Gastroesophageal sphincter (tissue), 4 donors: ENCODE data around the gene SSTR3. TPM values are rescaled to one million over a fixed set of nuclear protein-coding genes. Genes with fewer than 3 reads are reported as not detected.

Experiments
- ATAC-seq: fragments of 150-250 bp; one replicate; pipeline ENCODE4 v1.9.1; 2016; ENCODE audit warnings: mild to moderate bottlenecking, moderate library complexity
- H3K27ac ChIP-seq, 4 donors: fragments of 200-600 bp; sonication (generic) in 3 of 4; 1 replicate in 3 of 4; 2 replicates in 1 of 4; pipeline ENCODE4 v1.5.1; 2016 to 2019
- H3K27me3 ChIP-seq: fragments of 200-600 bp; sonication (generic); one replicate; pipeline ENCODE4 v1.5.1; 2019
- H3K36me3 ChIP-seq, 2 donors: fragments of 200-600 bp; sonication (generic); one replicate each; pipeline ENCODE4 v1.5.1; 2019; ENCODE audit warnings: control low read depth in 1 of 2
- H3K4me1 ChIP-seq, 3 donors: fragments of 200-600 bp; sonication (generic); 1 replicate in 2 of 3; 2 replicates in 1 of 3; pipeline ENCODE4 v1.5.1; 2016 to 2019; ENCODE audit warnings: control low read depth in 2 of 3
- H3K4me3 ChIP-seq, 2 donors: fragments of 200-600 bp; sonication (generic); one replicate each; pipeline ENCODE4 v1.5.1; 2019; ENCODE audit warnings: mild to moderate bottlenecking in 1 of 2, moderate library complexity in 1 of 2
- H3K9me3 ChIP-seq, 3 donors: fragments of 200-600 bp; sonication (generic); one replicate each; pipeline ENCODE4 v1.5.1; 2017 to 2019; ENCODE audit warnings: control low read depth in 2 of 3
- EP300 ChIP-seq: sonication (generic); formaldehyde crosslinking; IDR thresholded peaks from one replicate; pipeline ENCODE4 v1.6.1; 2017; ENCODE audit warnings: antibody characterized with exemption, mild to moderate bottlenecking
- POLR2A ChIP-seq, 2 donors: fragments of 450-650 bp; IDR thresholded peaks; one replicate each; pipeline ENCODE4 v1.6.1; 2017; ENCODE audit warnings: antibody characterized with exemption in 2 of 2, mild to moderate bottlenecking in 2 of 2, moderate library complexity in 1 of 2
- POLR2AphosphoS5 ChIP-seq: sonication (generic); formaldehyde crosslinking; IDR thresholded peaks from one replicate; pipeline ENCODE4 v1.6.1; 2017; ENCODE audit warnings: antibody characterized with exemption
- WGBS, 2 donors: methylation state at CpG; one replicate each; pipeline ENCODE4 v1.1.5; 2018; ENCODE audit warnings: low coverage in 1 of 2; 5-methylcytosine and 5-hydroxymethylcytosine counted together
- total RNA-seq, 4 donors: library from RNA; depleted of rRNA; stranded (reverse); fragments of >200 nt; gene quantifications; one replicate each; pipeline ENCODE4 v1.1.0, GENCODE V29; 2016
- TF ChIP-seq, protein P1 (sequence below), 4 experiments: fragments of 200-600 bp in 2 of 4; fragments of 450-650 bp in 2 of 4; sonication (generic) in 1 of 4; IDR thresholded peaks; one replicate each; pipeline ENCODE4 v1.5.1; 2017 to 2019; ENCODE audit warnings: antibody characterized with exemption in 4 of 4, mild to moderate bottlenecking in 2 of 4, moderate library complexity in 2 of 4

The SSTR3 gene
- total RNA-seq, 4 donors from 2014 or later = not detected

DNA sequence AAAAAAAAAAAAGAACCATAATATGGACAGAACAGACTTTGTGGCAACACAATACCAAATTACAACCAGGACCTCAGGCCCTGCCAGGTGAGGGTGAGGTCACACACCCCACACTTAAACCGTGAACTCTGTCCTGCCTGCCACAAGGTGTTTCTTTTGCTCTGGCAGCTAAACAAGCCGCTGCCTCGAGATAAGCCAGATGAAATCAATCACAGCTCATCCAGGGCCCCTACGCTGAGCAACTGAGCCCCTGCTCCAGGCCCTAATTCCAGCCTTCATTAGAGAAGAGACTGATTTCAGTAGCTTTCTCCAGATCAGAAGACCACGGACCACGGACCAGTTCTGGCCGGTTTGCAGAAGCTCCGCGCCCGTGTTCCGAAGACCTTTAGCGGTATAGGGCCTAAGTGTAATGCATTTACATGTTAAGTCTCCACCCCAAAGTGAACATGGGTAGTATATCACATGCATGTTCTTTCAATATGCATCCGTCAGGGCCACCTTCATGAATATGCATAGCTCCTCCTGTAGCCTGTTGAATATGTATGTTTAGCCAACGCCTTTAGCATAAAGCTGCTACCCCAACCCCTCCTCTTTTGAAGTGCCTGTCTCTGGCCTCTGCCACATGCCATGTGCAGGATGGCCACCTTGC lies 46.6 kb upstream of the SSTR3 start:
- peaks cover 0 to 6% (median 0%) of the 10 kb centered on the region in 3 donors for H3K9me3 ChIP-seq
- peaks cover 93% of the 10 kb centered on the region for H3K27me3 ChIP-seq
- H3K36me3 ChIP-seq = no peaks in the 10 kb centered on the region
- H3K4me3 ChIP-seq = no peak overlapping the region
- no peak overlapping the region for H3K27ac ChIP-seq
- H3K4me1 ChIP-seq = no peaks in the 10 kb centered on the region
- no peak for TF ChIP-seq POLR2A (IDR thresholded peaks at IDR 0.05)
- TF ChIP-seq EP300 = no peak
- no peak for TF ChIP-seq POLR2AphosphoS5
- TF ChIP-seq, protein P1, sequence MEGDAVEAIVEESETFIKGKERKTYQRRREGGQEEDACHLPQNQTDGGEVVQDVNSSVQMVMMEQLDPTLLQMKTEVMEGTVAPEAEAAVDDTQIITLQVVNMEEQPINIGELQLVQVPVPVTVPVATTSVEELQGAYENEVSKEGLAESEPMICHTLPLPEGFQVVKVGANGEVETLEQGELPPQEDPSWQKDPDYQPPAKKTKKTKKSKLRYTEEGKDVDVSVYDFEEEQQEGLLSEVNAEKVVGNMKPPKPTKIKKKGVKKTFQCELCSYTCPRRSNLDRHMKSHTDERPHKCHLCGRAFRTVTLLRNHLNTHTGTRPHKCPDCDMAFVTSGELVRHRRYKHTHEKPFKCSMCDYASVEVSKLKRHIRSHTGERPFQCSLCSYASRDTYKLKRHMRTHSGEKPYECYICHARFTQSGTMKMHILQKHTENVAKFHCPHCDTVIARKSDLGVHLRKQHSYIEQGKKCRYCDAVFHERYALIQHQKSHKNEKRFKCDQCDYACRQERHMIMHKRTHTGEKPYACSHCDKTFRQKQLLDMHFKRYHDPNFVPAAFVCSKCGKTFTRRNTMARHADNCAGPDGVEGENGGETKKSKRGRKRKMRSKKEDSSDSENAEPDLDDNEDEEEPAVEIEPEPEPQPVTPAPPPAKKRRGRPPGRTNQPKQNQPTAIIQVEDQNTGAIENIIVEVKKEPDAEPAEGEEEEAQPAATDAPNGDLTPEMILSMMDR (IDR thresholded peaks at IDR 0.05) = no peak
- ATAC-seq = no peak
- 51 to 57% methylated on average over 7 to 8 of the region's 14 CpGs for WGBS, 2 donors

DNA sequence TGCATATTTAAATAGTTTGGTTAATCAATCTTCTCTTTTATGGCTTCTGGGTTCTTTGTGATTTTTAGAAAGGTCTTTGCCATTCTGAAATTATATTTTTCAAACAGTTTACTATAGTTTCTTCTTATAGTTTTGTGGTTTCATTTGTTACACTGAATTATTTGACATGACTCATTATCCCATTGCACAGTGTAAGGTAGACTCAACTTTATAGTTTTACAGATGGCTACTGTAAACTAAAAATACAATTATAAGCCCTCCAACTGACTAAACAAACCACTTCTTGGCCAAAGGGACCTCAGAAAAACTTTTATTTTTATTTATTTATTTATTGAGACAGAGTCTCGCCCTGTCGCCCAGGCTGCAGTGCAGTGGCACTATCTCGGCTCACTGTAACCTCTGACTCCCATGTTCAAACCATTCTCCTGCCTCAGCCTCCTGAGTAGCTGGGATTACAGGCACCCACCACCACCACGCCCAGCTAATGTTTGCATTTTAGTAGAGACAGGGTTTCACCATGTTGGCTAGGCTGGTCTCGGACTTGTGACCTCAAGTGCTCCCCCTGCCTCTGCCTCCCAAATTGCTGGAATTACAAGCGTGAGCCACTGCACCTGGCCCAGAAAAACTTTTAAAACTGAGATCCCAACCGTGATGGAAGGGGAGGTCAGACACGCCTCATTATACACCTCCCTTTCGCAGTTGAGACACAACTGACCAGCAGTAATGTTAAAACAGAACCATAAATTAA lies 45.9 kb upstream of the SSTR3 start:
- TF ChIP-seq POLR2A (IDR thresholded peaks at IDR 0.05) (no peak), POLR2AphosphoS5 (no peak), EP300 (no peak)
- TF ChIP-seq, protein P1 (IDR thresholded peaks at IDR 0.05) = no peak
- no peak overlapping the region for H3K4me3 ChIP-seq
- WGBS, 2 donors = 83 to 84% methylated on average over 2 to 9 of the region's 9 CpGs
- no peaks in the 10 kb centered on the region for H3K36me3 ChIP-seq
- H3K27me3 ChIP-seq = peaks cover 96% of the 10 kb centered on the region
- H3K4me1 ChIP-seq = no peaks in the 10 kb centered on the region
- no peak for ATAC-seq
- no peak overlapping the region for H3K27ac ChIP-seq
- H3K9me3 ChIP-seq = no peaks in the 10 kb centered on the region

DNA sequence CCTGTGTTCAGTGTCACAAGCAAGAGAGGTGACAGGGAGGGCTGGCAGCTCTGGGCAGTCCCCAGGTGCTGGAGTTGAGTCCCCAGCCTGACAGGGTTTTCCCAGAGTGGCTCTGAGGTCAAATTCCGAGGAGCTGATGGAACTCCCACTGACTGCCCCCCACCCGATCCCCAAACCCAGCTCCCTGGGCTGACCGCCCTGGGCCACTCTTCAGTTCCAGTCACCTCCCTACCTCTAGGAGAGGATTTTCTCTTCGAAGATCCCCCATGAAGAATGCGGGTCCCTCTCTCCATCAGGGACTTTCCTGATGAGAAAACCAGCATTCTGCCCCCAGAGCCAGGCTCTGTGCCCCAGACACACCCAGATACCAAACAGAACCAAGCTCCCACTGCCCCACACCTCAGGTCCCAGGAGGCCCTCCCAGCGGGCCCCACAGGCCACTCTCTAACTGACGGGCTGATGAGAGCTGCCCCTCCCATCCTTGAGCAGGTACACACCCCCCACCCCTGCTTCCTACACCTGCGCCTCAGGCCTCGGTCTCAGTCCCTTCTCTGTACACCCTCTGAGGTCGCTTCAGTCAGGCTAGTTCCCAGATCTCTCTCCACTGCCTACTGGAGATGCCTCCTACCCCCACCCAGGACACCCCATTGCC lies 43.9 kb upstream of the SSTR3 start:
- TF ChIP-seq, protein P1 (IDR thresholded peaks at IDR 0.05) = no peak
- no peak for TF ChIP-seq EP300
- TF ChIP-seq POLR2AphosphoS5 = no peak
- H3K4me1 ChIP-seq = no peaks in the 10 kb centered on the region
- H3K36me3 ChIP-seq = no peaks in the 10 kb centered on the region
- no peak overlapping the region for H3K27ac ChIP-seq
- ATAC-seq = no peak
- no peak overlapping the region for H3K4me3 ChIP-seq
- H3K9me3 ChIP-seq = no peaks in the 10 kb centered on the region
- WGBS, 2 donors = 65 to 72% methylated on average over 5 to 7 of the region's 10 CpGs
- peaks cover 96% of the 10 kb centered on the region for H3K27me3 ChIP-seq

DNA sequence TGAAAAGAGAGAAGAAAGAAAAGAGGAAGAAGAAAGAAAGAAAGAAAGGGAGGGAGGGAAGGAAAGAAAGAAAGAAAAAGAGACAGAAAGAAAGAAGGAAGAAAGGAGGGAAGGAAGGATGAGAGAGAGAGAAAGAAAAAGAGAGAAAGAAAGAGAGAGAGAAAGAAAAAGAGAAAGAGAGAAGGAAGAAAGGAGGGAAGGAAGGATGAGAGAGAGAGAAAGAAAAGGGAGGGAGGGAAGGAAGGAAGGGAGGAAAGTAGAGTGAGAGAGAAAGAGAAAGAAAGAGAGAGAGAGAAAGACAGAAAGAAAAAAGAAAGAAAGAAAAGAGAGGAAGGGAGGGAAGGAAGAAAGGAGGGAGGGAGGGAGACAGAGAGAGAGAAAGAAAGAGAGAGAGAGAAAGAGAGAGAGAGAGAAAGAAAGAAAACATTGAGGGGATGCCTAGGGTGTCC lies 43.3 kb upstream of the SSTR3 start:
- peaks cover 95% of the 10 kb centered on the region for H3K27me3 ChIP-seq
- H3K36me3 ChIP-seq = no peaks in the 10 kb centered on the region
- no peaks in the 10 kb centered on the region for H3K4me1 ChIP-seq
- ATAC-seq = no peak
- no peak overlapping the region for H3K27ac ChIP-seq
- TF ChIP-seq EP300 (no peak), POLR2AphosphoS5 (no peak), POLR2A (IDR thresholded peaks at IDR 0.05) (no peak)
- no peak overlapping the region for H3K4me3 ChIP-seq
- no peaks in the 10 kb centered on the region for H3K9me3 ChIP-seq

DNA sequence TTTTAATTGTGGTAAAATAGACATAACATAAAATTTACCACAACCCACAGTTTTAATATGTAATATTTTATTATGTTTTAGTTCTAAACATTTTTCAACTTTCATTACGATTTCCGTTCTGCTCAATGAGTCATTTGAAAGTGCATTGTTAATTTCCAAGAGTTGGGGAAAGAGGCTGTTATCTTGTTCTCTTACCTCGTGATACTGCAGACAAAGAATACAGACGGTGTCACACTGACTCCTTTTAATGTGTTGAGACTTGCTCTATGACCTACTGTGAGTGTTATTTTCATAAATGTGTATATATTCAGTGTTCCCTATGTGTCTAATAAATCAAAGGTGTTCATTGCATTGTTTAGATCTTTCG lies 42.6 kb upstream of the SSTR3 start:
- Histone ChIP-seq H3K27me3 (peaks cover 95% of the 10 kb centered on the region), H3K36me3 (no peaks in the 10 kb centered on the region), H3K9me3 (no peaks in the 10 kb centered on the region), H3K4me3 (no peak overlapping the region), H3K27ac (no peak overlapping the region), H3K4me1 (no peaks in the 10 kb centered on the region)
- TF ChIP-seq POLR2AphosphoS5 (no peak), EP300 (no peak), POLR2A (IDR thresholded peaks at IDR 0.05) (no peak)
- TF ChIP-seq, protein P1 (IDR thresholded peaks at IDR 0.05) = no peak
- ATAC-seq = no peak
- 33 to 41% methylated on average over 4 to 5 of the region's 5 CpGs for WGBS, 2 donors
